Colon (tissue), 2 donors: ENCODE data around the gene DRG2.

Experiments
- FAIRE-seq: peaks from 2 replicates; lab custom pipeline; 2012; peaks lifted over from hg19 to GRCh38; lab: Jason Lieb, UNC
- donor health status: control.
- donor health status: control.

Gene DRG2

GRCh38 chr17:18087610-18088491 lies at the start of gene DRG2:
TSS of gene DRG2 (plus strand) at chr17:18087948. CDS start at chr17:18088024, 76 bp downstream.
- no peak for FAIRE-seq

- FAIRE-seq = no peak
Observed at GRCh38 chr17:18038149-18038850, 49.4 kb upstream of the DRG2 start.

DNA sequence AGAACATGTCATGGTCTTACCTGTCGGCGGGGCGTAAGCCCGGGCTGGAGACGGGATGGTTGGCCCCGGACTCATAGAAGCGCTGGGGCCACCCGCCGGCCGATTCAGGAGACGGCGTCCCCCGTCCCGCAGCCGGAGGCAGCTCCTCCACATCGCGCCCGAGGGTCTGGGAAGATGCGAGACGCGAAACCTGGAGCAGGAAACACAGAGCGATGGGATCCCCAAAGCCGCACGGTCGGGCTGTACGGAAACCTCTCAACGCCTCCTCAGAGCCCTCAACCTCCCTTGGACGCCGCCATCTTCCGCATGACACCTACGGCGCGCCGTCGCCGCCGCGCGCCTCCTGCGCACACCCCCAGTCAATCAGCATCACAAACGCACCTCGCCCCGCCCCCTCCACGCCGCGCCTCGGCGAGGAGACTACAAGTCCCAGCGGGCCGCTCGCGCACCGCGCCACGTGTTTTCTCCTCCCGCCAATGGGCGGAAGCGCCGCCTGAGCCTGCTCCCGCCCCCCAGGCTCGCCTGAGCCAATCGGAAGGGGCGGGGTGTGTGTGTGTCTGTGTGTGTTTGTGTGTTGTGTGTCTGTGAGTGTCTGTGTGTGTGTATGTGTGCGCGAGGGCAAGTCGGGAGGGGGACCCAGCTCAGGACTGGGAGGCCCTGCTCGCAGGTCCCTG lies 48.8 kb upstream of the DRG2 start, which contains the start of the genes ATPAF2 and GID4:
ATPAF2 (minus strand) TSS at position 308 of the 674 bp plus-strand sequence; CDS start at position 153, 155 bp downstream.
GID4 (plus strand) TSS at position 548 of the 674 bp plus-strand sequence; CDS start at position 605, 57 bp downstream.
- FAIRE-seq = no peak

DNA sequence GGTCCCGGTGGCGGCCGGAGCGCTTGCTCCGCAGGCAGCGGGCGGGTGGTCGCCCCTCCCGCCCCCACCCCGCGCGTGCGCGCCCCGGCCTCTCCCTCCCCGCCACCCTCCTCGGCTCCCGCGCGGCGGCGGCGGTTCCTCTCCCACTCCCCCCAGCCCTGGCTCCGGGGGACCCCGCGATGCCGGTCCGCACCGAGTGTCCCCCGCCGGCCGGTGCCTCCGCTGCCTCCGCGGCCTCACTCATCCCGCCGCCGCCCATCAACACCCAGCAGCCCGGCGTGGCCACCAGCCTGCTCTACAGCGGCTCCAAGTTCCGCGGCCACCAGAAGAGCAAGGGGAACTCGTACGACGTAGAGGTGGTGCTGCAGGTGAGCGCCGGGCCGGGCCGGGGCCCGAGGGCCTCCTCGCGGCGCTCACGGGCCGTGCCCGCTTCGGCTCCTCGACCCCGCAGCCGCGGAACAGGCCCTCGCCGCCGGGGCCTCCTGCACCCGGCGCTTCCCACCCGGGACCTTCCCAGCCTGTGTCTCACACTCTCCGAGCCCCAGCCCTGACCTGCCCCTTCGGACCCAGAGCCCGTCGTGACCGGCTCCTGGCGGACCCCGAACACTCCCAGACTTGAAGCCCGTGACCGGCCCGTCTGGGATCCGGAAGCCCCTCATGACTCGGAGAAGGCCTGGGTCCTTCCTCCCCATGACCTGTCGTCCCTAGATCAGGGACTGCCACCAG lies 48.0 kb upstream of the DRG2 start:
- FAIRE-seq = no peak

- FAIRE-seq = no peak
Observed at GRCh38 chr17:18040261-18040858, 47.4 kb upstream of the DRG2 start.

DNA sequence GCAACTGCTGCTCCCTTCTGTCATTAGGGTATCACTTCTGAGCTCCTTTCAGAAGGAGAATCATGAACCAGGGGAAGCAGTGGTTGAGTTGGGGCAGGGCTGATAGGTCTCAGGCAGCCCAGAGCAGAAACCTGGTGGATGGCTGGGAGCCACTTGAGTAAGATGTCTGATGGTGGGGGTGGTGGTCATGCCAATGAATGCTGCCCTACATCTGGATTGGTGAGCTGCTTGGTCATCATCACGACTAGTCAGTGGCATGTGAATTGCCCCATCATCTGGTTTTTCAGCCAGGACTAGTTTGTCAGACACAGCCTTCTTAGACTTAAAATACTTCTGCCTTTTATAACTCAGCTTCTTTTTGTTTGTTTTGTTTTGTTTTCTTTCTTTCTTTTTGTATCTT lies 46.0 kb upstream of the DRG2 start:
- no peak for FAIRE-seq

- FAIRE-seq = no peak
Observed at GRCh38 chr17:18042983-18043382, 44.8 kb upstream of the DRG2 start.

DNA sequence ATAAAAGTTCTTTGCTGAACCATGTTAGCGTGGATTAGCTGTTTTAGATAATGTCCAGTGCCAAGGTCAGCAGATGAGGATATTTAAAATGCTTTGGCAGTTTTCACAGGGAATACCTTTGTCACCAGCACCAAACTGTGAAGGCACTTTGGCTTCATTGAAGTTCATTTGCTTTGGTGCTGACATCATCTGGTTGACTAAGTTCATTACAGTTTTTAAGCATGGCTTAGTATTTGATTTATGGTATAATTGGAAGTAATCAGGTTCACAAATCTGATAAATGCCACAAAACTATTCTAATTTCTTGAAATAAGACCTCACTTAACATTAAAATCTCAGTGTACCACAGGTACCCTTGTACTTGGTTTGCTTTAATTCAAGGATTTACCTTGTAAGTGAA lies 44.3 kb upstream of the DRG2 start:
- FAIRE-seq = no peak

GRCh38 chr17:18044609-18045008 lies 43.1 kb upstream of the DRG2 start:
- FAIRE-seq = no peak

GRCh38 chr17:18045691-18046350 lies 41.9 kb upstream of the DRG2 start:
- FAIRE-seq = no peak

DNA sequence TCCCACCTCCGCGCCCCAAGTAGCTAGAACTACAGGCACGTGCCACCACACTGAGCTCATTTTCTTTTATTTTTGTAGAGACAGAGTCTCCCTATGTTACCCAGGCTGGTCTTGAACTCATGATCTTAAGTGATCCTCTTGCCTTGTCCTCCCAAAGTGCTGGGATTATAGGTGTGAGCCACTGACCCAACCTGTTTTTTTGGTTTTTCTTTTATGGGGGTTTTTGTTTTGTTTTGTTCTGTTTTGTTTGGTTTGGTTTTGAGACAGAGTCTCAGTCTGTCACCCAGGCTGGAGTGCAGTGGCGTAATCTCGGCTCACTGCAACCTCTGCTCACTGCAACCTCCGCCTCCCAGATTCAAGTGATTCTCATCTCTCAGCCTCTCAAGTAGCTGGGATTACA lies 32.2 kb upstream of the DRG2 start:
- no peak for FAIRE-seq

DNA sequence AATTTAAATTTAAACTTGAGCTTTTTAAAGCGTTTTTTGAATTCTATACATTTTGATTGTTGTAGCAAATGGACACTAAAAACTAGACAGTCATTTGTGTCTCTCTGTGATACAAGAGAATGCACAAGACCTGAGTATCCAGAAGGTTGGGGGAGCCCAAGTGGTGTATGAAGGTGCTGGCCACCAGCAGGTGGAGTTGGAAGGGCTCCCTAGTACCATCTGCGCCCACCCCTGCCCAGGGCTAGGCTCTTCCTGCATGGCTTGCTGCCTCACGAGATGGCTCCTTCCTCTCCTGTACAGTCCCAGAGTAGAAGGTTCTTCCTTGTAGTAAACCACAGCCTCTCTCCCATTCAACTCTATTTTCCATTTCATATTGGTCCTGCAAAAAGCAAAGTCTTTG lies 31.5 kb upstream of the DRG2 start:
- FAIRE-seq = no peak

GRCh38 chr17:18059283-18059682 lies 28.5 kb upstream of the DRG2 start:
- no peak for FAIRE-seq

DNA sequence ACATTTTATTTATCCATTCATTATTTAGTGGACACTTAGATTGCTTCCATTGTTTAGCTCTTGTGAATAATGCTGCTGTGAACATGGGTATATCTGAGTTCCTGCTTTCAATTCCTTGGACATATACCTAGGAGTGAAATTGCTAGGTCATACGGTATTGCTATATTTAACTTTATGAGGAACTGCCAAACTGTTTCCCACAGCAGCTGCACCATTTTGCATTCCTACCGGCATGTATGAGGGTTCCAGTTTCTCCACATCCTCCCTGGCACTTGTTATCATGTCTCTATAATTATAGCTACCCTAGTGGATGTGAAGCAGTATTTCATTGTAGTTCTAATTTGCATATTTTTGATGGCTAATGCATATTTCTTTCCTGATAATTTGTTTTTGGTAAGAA lies 23.7 kb upstream of the DRG2 start:
- no peak for FAIRE-seq

GRCh38 chr17:18065546-18065945 lies 22.2 kb upstream of the DRG2 start:
- FAIRE-seq = no peak

- FAIRE-seq = no peak
Observed at GRCh38 chr17:18066866-18067265, 20.9 kb upstream of the DRG2 start.

GRCh38 chr17:18069101-18069500 lies 18.6 kb upstream of the DRG2 start:
- FAIRE-seq = no peak

DNA sequence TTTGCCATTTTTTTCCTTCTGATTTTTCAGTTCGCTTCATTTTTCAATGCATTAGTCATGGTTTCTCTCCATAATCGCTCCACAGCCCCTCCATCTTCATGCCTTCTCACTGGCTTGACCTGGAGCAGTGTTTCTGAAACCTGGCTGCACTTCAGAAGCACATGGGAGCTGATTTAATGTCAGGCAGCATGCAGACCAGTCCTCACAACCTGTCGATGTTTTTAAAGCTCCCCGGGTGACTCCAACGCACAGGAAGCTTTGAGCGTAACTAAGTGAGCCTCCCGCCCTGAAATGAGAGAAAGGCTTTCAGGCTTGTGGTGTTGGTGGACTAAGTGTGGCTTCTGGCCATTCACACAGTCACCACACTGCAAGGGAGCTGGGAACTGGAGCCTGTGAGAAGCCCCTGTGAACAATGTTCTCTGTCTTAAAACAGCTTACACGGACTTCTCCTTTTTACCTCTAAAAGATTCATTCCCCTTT lies 16.8 kb upstream of the DRG2 start:
- FAIRE-seq = no peak

GRCh38 chr17:18071751-18072150 lies 16.0 kb upstream of the DRG2 start:
- no peak for FAIRE-seq

GRCh38 chr17:18074566-18075272 lies 13.0 kb upstream of the DRG2 start:
- no peak for FAIRE-seq
